Measurements from ENCODE around the gene CFAP410.

CFAP410 gene

DNA sequence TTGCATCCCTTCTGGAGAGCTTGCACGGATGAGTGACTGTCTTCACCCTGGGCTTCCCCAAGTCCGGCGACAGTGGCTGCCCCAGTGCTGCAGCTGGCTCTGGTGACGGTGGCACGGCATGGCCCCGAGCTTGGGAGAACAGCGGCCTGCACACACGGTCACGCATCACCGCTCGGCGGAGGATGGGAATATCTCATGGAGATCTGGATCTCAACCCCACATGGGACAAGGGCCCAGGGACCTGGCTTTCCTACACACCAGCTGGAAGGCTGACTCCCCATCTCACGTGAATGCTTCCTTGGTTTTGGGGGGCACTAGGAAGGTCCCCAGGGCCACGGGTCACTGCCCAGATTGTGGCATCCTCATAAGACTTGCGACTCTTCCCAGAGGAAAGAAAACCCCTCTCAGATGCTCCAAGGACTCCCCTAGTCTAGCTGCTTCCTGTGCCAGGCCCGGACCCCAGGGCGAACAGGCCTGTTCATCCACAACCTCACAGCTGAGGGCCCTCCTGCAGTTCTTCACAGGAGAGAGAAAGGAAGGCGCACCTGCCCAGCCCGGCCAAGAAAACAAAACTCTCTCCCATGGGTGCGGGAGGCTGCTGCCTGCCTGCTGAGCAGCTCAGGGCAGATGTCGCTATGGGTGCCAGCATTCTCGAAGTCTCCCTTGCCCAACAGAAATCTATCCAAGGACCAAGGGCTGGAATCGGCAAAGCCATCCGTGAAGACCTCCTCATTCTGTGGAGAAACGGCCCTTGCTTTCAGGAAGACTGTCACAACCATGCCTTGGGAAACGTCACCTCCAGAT lies 9.9 kb downstream of the CFAP410 start:
- DNase-seq = no peak

DNA sequence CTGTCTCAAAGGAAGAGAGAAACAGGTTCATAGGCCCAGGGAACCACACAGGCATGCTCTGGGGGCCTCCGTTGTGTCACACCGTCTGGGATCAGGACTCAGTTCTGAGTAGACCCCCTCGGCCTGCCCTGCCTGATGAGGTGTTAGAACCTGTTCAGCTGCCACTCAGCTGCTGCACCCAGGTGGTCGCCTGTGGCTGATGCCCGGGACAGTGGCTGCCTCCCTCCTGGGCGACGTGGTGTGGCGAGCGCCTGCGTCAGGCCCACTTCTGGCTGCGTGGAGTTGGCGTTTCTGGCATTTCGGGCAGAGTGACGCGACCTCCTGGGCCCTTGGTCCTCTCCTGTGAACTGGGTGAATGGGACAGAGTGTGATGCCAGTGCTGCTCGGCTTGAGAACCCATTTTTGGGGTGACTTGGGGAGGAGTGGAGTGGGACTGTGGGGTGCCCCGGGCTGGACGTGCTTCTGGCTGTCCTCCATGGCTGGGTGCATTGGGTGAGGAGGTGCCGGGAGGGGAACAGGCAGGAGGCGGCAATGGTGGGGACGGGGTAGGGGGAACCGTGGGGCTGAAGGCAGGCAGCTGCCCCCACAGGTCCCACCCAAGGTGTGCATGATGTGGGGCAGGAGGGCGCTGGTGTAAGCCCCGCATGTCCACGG lies 10.8 kb downstream of the CFAP410 start:
- DNase-seq = no peak

DNA sequence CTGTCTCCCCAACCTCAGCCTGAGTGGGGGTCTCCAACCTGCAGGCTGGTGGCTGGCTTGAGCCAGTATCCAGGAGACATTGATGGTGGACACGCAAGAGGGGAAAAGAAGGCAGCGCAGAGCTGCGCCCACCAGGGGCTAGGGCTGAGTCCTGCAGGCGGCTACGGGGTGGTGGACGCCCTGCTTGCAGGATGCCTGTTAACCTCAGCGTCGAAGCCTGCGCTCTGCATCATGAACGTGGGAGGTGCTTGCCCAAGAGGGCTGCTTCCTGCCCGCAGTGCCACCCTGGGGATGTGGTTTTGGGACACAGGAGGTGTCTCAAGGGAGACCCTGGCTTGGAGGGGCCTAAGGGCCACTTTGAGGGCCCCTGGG lies 11.6 kb downstream of the CFAP410 start:
- no peak for DNase-seq

DNA sequence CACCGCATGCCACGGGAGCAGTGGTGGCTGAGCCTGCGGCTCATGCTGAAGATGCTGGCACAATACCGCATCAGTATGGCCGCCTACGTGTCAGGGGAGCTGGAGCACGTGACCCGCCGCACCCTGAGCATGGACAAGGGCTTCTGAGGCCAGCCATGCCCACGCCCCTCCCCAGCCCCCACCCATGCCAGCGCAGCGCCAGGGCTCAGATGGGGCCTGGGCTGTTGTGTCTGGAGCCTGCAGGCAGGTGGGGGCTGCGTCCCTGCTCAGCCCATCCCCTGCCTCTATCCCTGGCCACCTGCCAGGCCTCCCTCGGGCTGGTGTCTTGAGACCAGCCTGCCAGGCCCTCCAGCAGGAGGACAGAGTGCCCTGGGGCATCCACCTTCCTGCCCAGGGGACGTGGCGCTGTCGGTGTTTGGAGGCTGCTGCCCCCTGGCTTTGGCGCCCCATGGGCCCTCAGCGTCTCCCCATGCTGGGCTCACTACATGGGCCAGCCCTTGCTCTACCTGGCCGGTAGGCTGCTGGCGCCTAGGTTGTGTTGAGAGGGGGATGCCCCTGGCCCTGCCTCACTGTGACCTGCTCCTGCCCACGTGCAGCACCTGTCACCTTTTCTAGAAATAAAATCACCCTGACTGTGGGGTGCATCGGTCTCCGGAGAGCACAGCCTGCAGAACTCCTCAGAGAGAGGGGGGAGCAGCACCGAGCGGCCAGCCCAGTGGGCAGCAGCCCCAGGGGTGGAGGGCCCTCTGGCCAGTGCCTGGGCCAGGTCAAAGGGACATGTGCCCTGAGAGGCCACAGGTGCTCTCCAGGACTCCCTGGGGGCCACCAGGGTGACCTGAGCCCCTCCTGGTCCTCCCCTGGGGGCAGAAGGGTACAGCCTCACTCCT lies 12.2 kb downstream of the CFAP410 start:
- DNase-seq = no peak

DNA sequence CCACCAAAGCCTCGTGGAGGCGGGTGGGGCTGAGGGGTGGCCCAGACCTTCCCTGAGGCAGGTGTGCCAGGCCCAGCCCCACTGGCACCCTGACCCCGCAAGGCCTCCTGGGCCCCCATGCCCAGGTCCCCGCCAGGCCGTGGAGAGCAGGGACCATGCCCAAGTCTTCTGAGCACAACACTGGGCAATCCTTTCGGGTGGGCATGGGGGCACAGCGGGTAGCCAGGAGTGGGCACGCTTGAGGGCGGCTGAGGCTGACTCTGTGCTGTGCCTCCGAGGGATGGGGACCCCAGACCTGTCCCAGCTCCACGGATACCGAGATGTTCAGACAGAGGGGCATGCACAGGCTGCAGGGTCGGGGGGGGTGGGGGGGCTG lies 12.9 kb downstream of the CFAP410 start:
- no peak for DNase-seq

DNA sequence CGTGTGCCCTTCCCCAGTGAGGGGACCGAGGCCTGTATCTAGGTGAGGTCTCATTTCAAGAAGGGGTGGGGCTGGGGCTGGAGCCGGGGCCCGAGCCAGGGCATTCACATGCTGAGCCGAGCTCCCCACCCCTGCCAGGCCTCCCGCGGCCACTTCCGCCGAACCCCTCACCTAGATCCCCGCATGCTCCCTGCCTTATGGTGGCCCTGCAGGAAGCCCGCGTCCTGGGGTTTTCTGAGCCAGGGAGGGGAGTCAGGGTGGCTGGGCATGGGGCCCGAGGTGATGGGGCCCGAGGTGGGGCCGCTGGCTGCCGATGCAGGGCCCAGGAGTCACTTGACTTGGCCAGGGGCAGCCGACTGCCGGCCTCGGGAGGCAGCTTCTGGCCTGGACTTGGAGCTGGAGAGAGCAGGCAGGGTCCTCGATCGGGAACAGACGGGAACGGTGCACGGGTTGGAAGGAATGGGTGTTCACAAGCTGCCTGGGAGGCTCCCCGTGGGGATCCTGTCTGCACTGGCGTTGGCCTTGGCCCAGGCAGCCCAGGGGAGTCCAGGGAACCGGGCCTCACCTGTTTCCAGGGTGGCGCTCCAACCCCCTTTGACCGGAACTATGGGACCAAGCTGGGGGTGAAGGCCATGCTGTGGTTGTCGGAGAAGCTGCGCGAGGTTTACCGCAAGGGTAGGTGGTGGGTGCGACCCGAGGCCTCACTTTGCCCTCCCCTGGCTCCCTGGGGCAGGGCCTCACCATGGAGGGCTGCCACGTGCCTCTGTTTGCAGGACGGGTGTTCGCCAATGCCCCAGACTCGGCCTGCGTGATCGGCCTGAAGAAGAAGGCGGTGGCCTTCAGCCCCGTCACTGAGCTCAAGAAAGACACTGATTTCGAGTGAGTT lies 13.6 kb downstream of the CFAP410 start:
- DNase-seq = no peak

DNA sequence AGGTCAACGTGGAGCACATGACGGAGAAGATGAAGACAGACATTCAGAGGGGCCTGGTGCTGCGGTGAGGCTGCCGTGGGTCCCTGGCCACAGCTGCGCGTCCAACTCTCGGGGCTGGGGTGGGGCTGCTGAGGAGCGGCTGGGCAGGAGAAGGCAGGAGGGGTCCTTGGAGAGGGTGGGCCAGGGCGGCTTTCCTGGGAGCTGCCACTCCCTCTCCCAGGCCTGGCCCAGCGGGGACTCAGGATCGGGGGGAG lies 14.4 kb downstream of the CFAP410 start:
- no peak for DNase-seq

DNA sequence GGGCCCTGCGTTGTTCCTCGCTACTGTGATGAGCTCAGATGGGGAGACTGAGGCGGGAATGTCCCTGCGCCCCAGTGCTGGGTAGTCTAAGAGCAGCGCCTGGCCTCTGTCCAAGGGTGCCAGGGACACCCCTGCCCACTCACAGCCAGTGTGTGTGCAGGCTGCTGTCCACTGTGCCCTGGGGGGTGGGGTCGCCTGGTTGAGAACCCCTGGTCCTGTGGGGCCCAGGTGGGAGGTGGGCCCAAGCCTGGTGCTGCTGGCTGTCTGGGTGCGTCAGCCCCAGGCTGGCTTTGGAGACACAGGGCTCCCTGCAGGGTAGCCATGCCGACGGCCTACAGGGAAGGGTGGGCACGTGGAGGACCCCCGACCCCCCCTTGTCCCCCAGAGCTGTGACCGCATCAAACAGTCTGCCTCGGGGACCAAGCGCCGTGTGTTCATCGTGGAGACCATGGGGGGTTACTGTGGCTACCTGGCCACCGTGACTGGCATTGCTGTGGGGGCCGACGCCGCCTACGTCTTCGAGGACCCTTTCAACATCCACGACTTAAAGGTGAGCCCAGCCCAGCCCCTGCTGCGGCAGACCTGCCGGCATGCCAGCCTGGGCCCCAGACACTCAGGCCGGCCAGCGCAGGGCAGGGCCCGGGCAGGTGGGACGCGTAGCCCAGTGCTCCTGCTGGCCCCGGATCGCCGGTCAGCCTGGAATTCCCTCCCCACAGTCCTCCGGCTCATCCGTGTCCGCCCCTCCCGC lies 14.9 kb downstream of the CFAP410 start:
- DNase-seq = no peak

DNA sequence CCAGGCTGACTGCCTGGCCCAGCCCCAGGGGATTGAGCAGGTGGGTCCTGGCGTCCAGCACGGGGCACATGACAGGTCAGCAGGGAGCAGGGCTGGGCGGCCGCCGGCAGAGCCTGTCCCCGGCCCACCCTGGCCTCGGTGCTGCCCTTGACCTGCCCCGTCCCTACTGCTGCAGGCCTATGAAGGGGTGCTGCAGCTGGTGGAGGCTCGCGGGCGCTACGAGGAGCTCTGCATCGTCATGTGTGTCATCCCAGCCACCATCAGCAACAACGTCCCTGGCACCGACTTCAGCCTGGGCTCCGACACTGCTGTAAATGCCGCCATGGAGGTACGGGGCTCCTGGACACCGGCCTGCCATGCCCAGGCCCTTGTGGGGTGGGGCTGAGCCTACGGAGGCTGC lies 15.6 kb downstream of the CFAP410 start:
- no peak for DNase-seq

DNA sequence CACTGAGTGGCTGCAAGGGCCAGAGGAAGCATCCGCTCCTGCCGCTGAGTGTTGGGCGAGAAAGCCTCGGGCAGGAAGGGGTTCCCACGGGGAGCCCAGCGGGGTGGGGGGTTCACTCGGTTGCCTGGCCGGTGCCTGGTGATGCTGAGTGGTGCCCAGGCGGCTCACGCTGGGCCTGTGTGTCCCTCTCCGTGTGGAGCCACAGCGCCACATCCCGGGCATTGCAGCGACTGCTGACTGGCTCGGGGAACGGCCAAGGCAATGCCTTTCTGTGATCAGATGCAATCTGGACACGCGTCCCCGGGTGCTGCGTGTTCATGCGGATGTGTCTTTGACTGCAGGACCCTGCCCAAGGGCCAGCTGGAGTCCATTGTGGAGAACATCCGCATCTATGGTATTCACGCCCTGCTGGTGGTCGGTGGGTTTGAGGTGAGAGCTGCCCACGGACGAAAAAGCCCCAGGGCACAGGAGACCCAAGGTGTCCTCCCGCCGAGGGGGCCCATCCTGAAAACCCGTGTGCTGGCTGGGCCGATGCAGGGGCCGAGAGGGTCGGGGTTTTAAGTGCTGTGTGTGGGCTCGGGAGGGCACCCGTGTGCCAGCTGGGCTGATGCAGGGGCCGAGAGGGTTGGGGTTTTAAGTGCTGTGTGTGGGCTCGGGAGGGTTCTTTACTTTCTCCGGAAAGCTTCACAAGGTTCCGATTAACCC lies 16.4 kb downstream of the CFAP410 start:
- no peak for DNase-seq

DNA sequence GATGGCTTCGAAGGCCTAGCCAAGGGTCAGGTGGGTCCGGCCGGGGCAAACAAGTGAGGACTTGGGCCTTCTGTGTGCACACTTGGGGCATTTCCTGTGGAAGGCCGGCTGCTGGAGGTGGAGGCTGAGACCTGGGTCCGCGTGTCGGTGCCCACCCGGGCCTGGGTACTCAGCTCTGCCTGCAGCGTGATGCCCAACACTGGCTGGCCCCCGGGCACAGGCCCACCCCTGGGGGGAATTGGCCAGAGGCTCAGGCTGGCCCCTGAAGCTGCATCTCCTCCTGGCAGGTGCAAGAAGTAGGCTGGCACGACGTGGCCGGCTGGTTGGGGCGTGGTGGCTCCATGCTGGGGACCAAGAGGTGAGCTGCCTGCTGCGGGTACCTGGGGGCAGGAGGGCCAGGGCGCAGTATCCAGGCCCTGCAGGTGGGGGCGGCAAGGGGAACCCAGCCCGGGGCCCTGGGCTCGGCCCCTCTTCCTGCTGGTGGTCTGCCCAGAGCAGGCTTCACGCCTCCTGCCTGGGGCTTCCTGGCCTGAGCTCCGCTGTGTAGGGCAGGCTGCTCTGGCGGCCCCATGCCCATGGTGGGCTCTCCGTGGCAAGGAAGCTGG lies 17.2 kb downstream of the CFAP410 start:
- DNase-seq = no peak

DNA sequence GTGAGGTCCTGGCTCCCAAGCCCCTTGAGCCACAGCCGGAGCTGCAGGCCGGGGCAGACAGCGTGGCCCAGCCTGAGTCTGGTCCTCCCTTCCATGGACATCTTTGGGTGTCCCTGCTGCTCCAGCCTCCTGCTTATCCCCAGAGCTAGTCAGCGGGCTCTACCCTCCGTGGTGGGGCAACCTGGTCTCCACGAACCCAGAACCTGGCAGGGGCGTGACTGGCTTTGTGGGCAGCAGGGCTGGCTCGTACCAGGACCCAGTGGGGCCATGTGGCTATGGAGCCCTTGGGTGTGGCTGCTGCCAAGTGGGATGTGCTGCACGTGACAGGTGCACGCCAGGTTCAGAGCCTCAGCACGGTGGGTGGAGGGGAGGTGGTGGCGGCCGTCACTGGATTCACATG lies 18.3 kb downstream of the CFAP410 start:
- no peak for DNase-seq

DNA sequence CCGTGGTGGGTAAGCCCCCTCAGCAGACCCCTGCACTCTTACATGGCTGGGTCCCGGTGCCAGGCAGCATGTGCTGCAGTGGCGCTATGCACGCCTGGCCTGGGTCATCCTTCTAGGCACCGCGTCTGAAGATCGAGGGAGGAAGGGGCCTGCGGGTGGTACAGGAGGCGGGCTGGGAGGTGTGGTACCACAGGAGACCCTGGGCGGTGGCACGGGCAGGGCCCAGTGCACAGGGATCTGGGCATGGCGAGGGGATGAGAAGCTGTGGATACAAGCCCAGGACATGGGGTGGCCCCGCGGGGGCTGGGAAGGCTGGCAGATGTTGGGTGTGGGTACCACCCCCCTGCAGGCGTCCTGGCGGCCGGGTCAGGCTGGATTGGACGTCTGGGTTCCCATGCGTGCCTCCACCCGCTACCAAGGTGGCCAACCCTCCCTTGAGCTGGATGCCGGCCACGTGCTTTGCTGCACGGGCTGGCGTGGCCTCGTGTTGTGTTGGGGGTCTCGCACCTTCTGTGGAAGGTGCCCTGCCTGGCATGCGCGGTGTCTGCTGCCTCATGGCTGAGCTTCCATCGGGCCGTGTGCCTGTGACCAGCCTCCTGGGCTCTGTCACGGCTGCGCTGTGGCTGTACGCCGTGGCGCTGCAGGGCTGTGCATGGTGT lies 19.7 kb downstream of the CFAP410 start:
- no peak for DNase-seq

DNA sequence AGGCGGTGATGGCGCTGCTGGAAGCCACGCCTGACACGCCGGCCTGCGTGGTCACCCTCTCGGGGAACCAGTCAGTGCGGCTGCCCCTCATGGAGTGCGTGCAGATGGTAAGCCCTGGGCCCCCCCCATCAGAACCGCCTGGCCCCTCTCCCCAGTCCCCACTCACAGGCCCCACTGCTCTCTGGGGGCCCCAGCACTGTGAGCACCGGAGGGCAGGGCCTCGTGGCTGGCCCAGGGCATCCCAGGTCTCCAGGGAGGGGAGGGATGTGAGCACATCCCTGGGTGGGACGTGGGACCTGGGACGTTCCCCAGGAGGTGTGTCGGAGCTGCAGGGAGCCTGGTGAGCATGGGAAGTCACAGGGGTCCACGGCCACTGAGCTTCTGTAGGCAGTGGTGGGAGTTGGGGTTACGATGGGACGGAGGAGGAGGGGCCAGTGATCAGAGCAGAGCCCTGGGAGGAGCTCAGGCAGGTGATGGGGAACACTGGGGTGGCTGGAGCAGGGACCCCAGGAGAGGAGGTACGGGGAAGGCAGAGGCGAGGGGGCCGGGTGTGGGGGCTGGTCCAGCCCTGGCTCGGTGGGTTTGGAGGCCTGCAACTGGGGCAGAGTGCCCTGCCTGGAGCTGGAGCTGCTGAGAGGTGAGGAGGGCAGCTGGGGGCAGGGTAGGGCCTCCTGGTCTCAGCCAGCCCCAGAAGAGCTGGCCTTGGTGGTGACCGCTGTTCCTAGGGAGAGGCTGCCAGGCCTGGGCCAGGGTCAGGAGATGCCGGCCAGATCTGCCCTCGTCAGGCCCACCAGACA lies 20.5 kb downstream of the CFAP410 start:
- DNase-seq = no peak

DNA sequence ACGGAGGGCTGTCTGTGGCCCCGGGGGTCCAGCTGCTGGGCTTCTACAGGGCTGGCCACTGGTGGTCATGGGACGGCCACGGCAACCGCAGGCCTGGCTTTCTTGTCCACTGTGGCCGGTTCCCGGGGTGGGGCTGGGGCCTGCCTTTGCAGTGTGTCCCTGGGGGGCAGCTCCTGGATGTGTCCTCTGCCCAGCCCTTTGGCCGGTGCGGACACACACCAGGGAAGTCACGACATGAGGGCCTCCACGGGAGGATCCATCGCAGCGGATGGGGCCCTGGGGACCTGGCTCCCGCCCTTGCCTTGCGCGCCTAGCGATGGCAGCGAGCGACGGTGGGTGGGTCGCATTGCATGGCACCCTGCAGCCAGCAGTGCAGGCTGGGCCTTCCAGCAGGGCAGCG lies 21.3 kb downstream of the CFAP410 start:
- no peak for DNase-seq

DNA sequence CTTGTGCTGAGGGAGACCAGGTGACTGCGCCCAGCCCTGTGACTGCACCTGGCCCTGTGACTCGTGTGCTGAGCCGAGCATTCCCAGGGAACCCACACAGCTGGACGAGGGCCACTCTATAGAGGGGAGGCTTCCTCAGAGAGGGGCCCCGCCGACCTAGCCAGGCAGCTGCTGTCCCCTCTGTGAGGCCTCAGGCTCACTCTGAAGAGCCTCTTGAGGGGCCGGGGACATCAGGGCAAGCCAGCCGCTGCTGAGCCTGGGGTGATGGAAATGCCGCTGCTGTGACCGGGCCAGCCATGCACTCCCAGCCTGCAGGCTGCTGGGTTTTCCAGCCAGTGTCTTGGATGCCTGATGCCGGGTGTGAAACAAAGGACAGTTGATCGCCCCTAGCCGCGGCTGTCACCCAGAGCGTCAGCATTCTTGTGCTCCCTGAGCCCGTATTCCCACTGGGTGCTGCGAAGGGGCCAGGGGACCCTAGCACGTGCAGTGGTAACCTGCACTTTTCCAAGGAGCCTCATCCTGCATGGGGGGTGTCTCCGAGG lies 21.9 kb downstream of the CFAP410 start:
- DNase-seq = no peak

DNA sequence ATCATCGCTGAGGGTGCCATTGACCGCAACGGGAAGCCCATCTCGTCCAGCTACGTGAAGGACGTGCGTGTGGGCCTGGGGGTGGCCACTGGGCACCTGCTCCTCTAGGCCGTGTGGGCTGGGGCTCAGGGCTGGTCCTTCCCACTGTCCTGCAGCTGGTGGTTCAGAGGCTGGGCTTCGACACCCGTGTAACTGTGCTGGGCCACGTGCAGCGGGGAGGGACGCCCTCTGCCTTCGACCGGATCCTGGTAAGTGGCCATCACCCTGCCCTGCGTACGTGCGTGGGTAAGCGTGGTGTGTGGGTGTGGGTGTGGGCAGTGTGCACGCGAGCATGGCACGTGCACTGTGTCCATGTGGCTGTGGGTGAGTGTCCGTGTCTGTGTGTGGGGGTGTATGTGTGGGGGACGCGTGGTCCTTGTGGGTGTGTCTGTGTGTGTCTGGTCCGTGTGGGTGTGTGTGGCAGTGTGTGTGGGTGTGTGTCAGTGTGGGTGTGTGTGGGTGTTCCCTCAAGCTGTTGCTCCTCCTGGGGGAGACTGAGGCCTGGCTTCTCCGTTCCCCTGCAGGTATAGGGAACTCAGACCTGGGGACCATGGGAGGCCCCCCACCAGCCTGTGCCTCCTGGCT lies 22.8 kb downstream of the CFAP410 start:
- no peak for DNase-seq

DNA sequence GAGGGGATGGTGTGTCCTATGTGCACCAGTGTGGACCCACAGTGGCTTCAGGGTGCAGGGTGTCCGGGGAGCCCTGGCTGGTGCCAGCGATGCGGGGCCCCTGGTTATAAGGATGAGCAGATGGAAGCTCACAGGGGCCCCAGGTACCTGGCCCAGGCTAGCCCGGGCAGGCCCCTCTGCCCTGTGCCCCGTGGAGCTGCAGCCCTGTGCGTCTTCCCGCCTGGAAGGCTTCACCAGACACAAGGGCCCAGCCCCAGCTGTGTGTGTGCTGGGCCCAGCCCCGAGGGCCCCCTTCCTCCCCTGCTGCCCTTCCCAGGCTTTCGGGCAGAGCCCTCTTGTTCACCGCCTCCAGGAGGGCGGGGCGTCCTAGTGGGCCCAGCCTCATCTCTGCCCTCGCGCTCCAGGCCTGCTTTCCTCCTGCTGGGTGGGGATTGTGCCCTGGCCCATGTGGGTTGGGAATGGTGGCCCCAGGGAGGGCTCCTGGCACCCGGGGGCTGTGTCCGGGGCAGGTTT lies 23.4 kb downstream of the CFAP410 start:
- no peak for DNase-seq

DNA sequence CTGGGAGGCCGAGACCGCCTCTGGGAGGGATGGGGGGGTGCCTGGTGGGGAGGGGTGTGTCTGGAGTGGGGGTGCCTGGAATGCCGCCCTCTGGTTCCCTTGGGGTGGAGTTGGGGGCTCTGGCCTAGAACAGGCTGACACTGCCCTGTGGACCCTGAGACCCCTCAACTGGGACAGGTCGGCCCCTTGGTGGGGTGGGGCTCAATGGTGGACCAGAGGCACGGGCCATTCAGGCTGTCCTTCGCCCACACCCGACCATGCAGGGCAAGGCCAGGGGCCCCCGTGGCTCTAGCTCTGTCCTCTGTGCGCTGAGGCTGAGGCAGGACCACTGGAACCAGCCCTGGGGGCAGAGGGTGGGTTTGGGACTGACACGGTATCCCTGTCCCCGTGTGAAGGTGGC lies 24.6 kb downstream of the CFAP410 start:
- no peak for DNase-seq
